GM12878 (cell line): ENCODE results near the gene FAM9A.

Source experiments
- CREB1 ChIP-seq: IDR thresholded peaks from 2 replicates; pipeline ENCODE4 v1.6.1; 2012; ENCODE audit warnings: low read depth, mild to moderate bottlenecking, inconsistent platforms
- POLR2A ChIP-seq: IDR thresholded peaks from 2 replicates; pipeline ENCODE4 v1.6.1; 2011; ENCODE audit warnings: low read depth, mild to moderate bottlenecking, low read length
- SRF ChIP-seq, 2 experiments: IDR thresholded peaks; 2 replicates each; pipeline ENCODE4 v1.6.1; 2011; ENCODE audit warnings: low read depth in 2 of 2, low read length in 2 of 2, mild to moderate bottlenecking in 1 of 2, moderate library complexity in 1 of 2
- YY1 ChIP-seq: IDR thresholded peaks from 2 replicates; pipeline ENCODE4 v1.6.1; 2011; ENCODE audit warnings: low read depth, mild to moderate bottlenecking, low read length
- TF ChIP-seq, protein P1 (sequence below): fragments of 150-350 bp; IDR thresholded peaks from 2 replicates; pipeline ENCODE4 v1.6.1; 2014; ENCODE audit warnings: mild to moderate bottlenecking, low read depth, low read length
- TF ChIP-seq, protein P2 (sequence below), 3 experiments: IDR thresholded peaks in 2 of 3; conservative IDR thresholded peaks in 1 of 3; 2 replicates each; pipeline ENCODE4 v1.5.1; 2011; ENCODE audit warnings: low read depth in 3 of 3, low read length in 3 of 3, mild to moderate bottlenecking in 3 of 3, control low read depth in 2 of 3, moderate library complexity in 2 of 3, inconsistent platforms in 1 of 3, mixed read lengths in 1 of 3; ENCODE audit not compliant: control insufficient read depth in 2 of 3, insufficient read depth in 1 of 3; ENCODE audit errors: extremely low read depth in 1 of 3
- TF ChIP-seq, protein P3 (sequence below): IDR thresholded peaks from 2 replicates; pipeline ENCODE4 v1.6.1; 2011; ENCODE audit warnings: low read depth, mild to moderate bottlenecking, low read length, moderate library complexity, borderline replicate concordance; ENCODE audit errors: extremely low read depth

DNA sequence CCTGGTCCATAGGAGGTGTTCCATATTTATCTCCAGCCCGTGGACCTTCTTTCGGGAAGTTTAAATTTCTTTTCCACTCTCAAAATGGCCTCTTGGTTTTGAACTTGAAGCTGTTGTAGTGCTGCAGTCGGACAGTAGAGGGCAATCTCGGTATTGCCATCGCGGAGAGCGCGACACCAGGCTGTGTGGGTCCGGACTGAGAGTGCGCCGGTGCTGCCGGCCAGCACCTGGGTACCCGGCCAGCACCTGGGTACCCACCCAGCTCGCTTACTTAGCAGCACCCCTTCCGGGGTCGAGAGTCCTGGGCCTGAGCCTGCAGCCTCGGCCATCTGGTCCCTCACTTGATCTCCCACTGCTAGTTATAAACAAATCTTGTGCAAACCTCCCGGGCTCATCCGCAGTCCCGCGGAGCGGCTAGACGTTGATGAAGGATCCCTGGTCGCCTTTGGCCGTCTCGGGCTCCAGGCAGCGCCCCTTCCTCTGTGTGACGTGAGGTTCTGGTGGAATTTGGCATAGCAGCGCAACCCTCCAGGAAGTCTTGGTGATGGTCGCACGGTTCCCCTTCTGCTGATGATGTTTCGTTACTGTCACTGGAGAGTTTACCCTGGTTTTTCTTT is 18.0 kb downstream of the FAM9A start:
- TF ChIP-seq CREB1 (no peak), SRF (IDR thresholded peaks at IDR 0.05; ENCODE audit: low read depth in 2 of 2, low read length in 2 of 2) (no peak), POLR2A (no peak), YY1 (peak; percentile 59)
- TF ChIP-seq, protein P1, sequence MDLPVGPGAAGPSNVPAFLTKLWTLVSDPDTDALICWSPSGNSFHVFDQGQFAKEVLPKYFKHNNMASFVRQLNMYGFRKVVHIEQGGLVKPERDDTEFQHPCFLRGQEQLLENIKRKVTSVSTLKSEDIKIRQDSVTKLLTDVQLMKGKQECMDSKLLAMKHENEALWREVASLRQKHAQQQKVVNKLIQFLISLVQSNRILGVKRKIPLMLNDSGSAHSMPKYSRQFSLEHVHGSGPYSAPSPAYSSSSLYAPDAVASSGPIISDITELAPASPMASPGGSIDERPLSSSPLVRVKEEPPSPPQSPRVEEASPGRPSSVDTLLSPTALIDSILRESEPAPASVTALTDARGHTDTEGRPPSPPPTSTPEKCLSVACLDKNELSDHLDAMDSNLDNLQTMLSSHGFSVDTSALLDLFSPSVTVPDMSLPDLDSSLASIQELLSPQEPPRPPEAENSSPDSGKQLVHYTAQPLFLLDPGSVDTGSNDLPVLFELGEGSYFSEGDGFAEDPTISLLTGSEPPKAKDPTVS, result no peak
- TF ChIP-seq, protein P2, sequence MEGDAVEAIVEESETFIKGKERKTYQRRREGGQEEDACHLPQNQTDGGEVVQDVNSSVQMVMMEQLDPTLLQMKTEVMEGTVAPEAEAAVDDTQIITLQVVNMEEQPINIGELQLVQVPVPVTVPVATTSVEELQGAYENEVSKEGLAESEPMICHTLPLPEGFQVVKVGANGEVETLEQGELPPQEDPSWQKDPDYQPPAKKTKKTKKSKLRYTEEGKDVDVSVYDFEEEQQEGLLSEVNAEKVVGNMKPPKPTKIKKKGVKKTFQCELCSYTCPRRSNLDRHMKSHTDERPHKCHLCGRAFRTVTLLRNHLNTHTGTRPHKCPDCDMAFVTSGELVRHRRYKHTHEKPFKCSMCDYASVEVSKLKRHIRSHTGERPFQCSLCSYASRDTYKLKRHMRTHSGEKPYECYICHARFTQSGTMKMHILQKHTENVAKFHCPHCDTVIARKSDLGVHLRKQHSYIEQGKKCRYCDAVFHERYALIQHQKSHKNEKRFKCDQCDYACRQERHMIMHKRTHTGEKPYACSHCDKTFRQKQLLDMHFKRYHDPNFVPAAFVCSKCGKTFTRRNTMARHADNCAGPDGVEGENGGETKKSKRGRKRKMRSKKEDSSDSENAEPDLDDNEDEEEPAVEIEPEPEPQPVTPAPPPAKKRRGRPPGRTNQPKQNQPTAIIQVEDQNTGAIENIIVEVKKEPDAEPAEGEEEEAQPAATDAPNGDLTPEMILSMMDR (IDR thresholded peaks at IDR 0.05 in 2 of 3, conservative IDR thresholded peaks at IDR 0.05 in 1 of 3; ENCODE audit: control insufficient read depth in 2 of 3, extremely low read depth in 1 of 3, insufficient read depth in 1 of 3, low read depth in 3 of 3, low read length in 3 of 3), result peak; percentile 43 to 54 (median 48); a peak in 5 of 6 replicates
- TF ChIP-seq, protein P3, sequence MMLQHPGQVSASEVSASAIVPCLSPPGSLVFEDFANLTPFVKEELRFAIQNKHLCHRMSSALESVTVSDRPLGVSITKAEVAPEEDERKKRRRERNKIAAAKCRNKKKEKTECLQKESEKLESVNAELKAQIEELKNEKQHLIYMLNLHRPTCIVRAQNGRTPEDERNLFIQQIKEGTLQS, result no peak
